ENCODE data around the gene SSC4D.
A peak's percentile ranks its signal among the peaks of the same experiment; 100 is the strongest.

Gene SSC4D

GRCh38 chr7:76359978-76360638, 49.4 kb downstream of the SSC4D start:
- no peaks in the 10 kb centered on the region for H3K9me3 ChIP-seq (ENCODE audit: control insufficient read depth, insufficient read depth, low read length)
- peaks cover 37% of the 10 kb centered on the region for H3K79me2 ChIP-seq (ENCODE audit: control insufficient read depth, low read length)
- H3K9me2 ChIP-seq (replicated peaks; ENCODE audit: control insufficient read depth, low read length) = no peaks in the 10 kb centered on the region
- no peak overlapping the region for H3K27ac ChIP-seq (ENCODE audit: low read depth, low read length)
- H4K20me1 ChIP-seq (ENCODE audit: control insufficient read depth, insufficient read depth, low read depth, low read length) = peaks cover 21% of the 10 kb centered on the region
- H3F3A ChIP-seq (ENCODE audit: control insufficient read depth, insufficient read depth) = peaks cover 2% of the 10 kb centered on the region; the same call in 1 of the 2 replicates
- peak overlapping the region; percentile 80 for H3K4me3 ChIP-seq (ENCODE audit: low read length)
- TF ChIP-seq EZH2phosphoT487 (IDR thresholded peaks at IDR 0.05; ENCODE audit: borderline replicate concordance, low read length) = no peak
- TF ChIP-seq, protein P1, sequence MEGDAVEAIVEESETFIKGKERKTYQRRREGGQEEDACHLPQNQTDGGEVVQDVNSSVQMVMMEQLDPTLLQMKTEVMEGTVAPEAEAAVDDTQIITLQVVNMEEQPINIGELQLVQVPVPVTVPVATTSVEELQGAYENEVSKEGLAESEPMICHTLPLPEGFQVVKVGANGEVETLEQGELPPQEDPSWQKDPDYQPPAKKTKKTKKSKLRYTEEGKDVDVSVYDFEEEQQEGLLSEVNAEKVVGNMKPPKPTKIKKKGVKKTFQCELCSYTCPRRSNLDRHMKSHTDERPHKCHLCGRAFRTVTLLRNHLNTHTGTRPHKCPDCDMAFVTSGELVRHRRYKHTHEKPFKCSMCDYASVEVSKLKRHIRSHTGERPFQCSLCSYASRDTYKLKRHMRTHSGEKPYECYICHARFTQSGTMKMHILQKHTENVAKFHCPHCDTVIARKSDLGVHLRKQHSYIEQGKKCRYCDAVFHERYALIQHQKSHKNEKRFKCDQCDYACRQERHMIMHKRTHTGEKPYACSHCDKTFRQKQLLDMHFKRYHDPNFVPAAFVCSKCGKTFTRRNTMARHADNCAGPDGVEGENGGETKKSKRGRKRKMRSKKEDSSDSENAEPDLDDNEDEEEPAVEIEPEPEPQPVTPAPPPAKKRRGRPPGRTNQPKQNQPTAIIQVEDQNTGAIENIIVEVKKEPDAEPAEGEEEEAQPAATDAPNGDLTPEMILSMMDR (IDR thresholded peaks at IDR 0.05; ENCODE audit: low read depth, low read length, poor library complexity, severe bottlenecking) = no peak
- H3K4me2 ChIP-seq (ENCODE audit: low read length) = peak overlapping the region; percentile 96
- H3K4me1 ChIP-seq (ENCODE audit: control insufficient read depth, low read length) = peaks cover 42% of the 10 kb centered on the region
- peaks cover 36% of the 10 kb centered on the region for H3K36me3 ChIP-seq (ENCODE audit: control insufficient read depth, low read length)
- H3K27me3 ChIP-seq (ENCODE audit: control insufficient read depth, low read length) = peaks cover 4% of the 10 kb centered on the region; the same call in 1 of the 2 replicates

DNA sequence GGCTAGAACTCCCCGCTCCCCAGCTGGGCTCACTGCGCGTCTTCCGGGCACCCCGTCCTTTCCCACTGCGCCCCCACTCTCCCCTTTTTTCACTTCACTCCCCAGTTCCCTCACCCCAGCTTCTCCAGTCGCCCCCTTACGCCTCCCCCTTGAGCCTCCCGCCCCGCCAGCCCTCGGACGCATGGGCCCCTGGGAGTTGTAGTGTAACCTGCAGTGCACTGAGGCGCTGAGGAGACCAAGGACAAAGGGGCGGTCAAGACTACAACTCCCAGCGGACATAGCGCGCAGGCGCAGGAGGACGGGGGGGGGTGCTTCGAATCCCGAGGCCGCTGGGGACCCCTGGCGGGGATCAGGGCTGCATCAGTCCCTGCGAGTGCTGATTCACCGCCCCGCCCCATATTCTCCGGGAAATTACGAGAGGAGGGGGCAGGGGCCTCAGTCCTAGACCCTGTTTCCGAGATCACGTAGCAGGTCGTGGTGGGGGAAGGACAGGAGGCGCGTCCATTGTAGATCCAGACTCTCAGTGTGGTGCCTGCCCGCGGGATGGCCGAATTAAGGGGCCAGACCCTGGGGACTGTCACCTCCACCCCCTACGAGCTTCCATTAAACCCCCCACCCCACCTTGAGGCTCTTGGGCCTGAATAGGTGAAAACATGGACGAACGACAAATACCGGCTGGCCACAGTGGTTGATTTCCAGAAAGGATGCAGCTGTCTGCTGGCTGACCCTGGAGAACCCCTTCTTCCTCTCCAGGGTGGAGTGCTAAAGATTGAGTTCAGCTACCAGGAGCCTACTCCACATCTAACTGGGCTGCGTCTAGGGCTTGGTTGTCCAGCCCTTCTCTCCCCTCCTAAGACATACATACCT, 50.2 kb downstream of the SSC4D start:
- no peaks in the 10 kb centered on the region for H3K9me3 ChIP-seq (ENCODE audit: control insufficient read depth, insufficient read depth, low read length)
- H3F3A ChIP-seq (ENCODE audit: control insufficient read depth, insufficient read depth) = no peaks in the 10 kb centered on the region
- H3K27me3 ChIP-seq (ENCODE audit: control insufficient read depth, low read length) = peaks cover 4% of the 10 kb centered on the region; the same call in 1 of the 2 replicates

GRCh38 chr7:76358481-76359110, 50.9 kb downstream of the SSC4D start, which contains the start of gene YWHAG:
YWHAG (minus strand) TSS chr7:76358991; CDS start chr7:76358808, 183 bp downstream.
- H3K9me2 ChIP-seq (replicated peaks; ENCODE audit: control insufficient read depth, low read length) = no peaks in the 10 kb centered on the region
- peak within 1 kb of the TSS; percentile 80 for H3K4me3 ChIP-seq (ENCODE audit: low read length)
- peak within 1 kb of the TSS; percentile 96 for H3K4me2 ChIP-seq (ENCODE audit: low read length)
- H3K9me3 ChIP-seq (ENCODE audit: control insufficient read depth, insufficient read depth, low read length) = no peaks in the 10 kb centered on the region
- peaks cover 49% of the 10 kb centered on the region for H3K36me3 ChIP-seq (ENCODE audit: control insufficient read depth, low read length)
- H4K20me1 ChIP-seq (ENCODE audit: control insufficient read depth, insufficient read depth, low read depth, low read length) = peaks cover 32% of the 10 kb centered on the region
- peaks cover 52% of the 10 kb centered on the region for H3K79me2 ChIP-seq (ENCODE audit: control insufficient read depth, low read length)
- H3K27ac ChIP-seq (ENCODE audit: low read depth, low read length) = peak within 1 kb of the TSS; percentile 69
- peaks cover 37% of the 10 kb centered on the region for H3K4me1 ChIP-seq (ENCODE audit: control insufficient read depth, low read length)
- no peaks in the 10 kb centered on the region for H3F3A ChIP-seq (ENCODE audit: control insufficient read depth, insufficient read depth)
- no peaks in the 10 kb centered on the region for H3K27me3 ChIP-seq (ENCODE audit: control insufficient read depth, low read length)
- TF ChIP-seq, protein P1 (IDR thresholded peaks at IDR 0.05; ENCODE audit: low read depth, low read length, poor library complexity, severe bottlenecking) = no peak
- no peak for TF ChIP-seq EZH2phosphoT487 (IDR thresholded peaks at IDR 0.05; ENCODE audit: borderline replicate concordance, low read length)

More for the DNA sequence above, 50.2 kb downstream of the SSC4D start:
- H3K4me3 ChIP-seq (ENCODE audit: low read length) = peak overlapping the region; percentile 80
- peaks cover 28% of the 10 kb centered on the region for H4K20me1 ChIP-seq (ENCODE audit: control insufficient read depth, insufficient read depth, low read depth, low read length)
- TF ChIP-seq, protein P1 (IDR thresholded peaks at IDR 0.05; ENCODE audit: low read depth, low read length, poor library complexity, severe bottlenecking) = peak; percentile 92
- no peak for TF ChIP-seq EZH2phosphoT487 (IDR thresholded peaks at IDR 0.05; ENCODE audit: borderline replicate concordance, low read length)
- H3K36me3 ChIP-seq (ENCODE audit: control insufficient read depth, low read length) = peaks cover 43% of the 10 kb centered on the region
- peak overlapping the region; percentile 69 for H3K27ac ChIP-seq (ENCODE audit: low read depth, low read length)
- H3K4me1 ChIP-seq (ENCODE audit: control insufficient read depth, low read length) = peaks cover 40% of the 10 kb centered on the region
- peak overlapping the region; percentile 96 for H3K4me2 ChIP-seq (ENCODE audit: low read length)
- H3K9me2 ChIP-seq (replicated peaks; ENCODE audit: control insufficient read depth, low read length) = no peaks in the 10 kb centered on the region
- H3K79me2 ChIP-seq (ENCODE audit: control insufficient read depth, low read length) = peaks cover 45% of the 10 kb centered on the region

Data from DOHH2 (cell line).